RWPE1 (cell line): Measurements from ENCODE around the gene PCDH1.

ENCODE experiments used
- CTCF ChIA-PET: fragments of 350-600 bp; sonication (Branson Sonifier 250); formaldehyde crosslinking; extraction: SDS; loops from one replicate; lab custom pipeline; 2021; lab: Yijun Ruan, JAX
- POLR2A ChIA-PET: fragments of 400-600 bp; formaldehyde crosslinking; extraction: SDS; loops from one replicate; lab custom pipeline; 2020; ENCODE audit warnings: antibody characterized with exemption; ENCODE audit not compliant: low non-redundant PET; lab: Yijun Ruan, JAX
- DNase-seq: peaks from one replicate; pipeline ENCODE4 v3.0.0; 2012; ENCODE audit warnings: low spot score
- H3K27ac ChIP-seq: fragments of 450-650 bp; 2 replicates; pipeline ENCODE4 v1.5.1; 2017
- CTCF ChIP-seq: fragments of 450-650 bp; conservative IDR thresholded peaks from 2 replicates; pipeline ENCODE4 v1.5.1; 2017; ENCODE audit warnings: low read depth, mild to moderate bottlenecking

The PCDH1 gene

GRCh38 chr5:141839015-141839513 is 39.1 kb downstream of the PCDH1 start:
- no peak for DNase-seq
- TF ChIP-seq CTCF = no peak
- CTCF ChIA-PET = interaction anchor here (0.6 to 1.3 kb wide), 4 partner anchors 10 to 122 kb away, joined by 3 to 4 read pairs (median 4); partner anchors contain the start of gene PCDH1
- POLR2A ChIA-PET = interaction anchor here (0.7 kb wide), 1 partner anchor 138 kb away, joined by 3 read pairs; no protein-coding TSS in a partner anchor
- H3K27ac ChIP-seq = no peak overlapping the region

- CTCF ChIA-PET = interaction anchor here (1.0 to 1.3 kb wide), 2 partner anchors 9 to 40 kb away, joined by 3 to 4 read pairs; partner anchors contain the start of gene PCDH1
- POLR2A ChIA-PET = no interaction called here
- TF ChIP-seq CTCF = no peak
- DNase-seq = no peak
- H3K27ac ChIP-seq = no peak overlapping the region
These were observed 39.7 kb downstream of the PCDH1 start for GRCh38 chr5:141838326-141839014.

- H3K27ac ChIP-seq = no peak overlapping the region
- CTCF ChIA-PET = interaction anchor here (0.8 to 1.6 kb wide), 2 partner anchors 33 to 144 kb away, joined by 3 to 5 read pairs; no protein-coding TSS in a partner anchor
- TF ChIP-seq CTCF = no peak
- DNase-seq = no peak
- POLR2A ChIA-PET = no interaction called here
These were observed 42.1 kb downstream of the PCDH1 start for GRCh38 chr5:141835928-141836670.

- TF ChIP-seq CTCF = no peak
- CTCF ChIA-PET = no interaction called here
- POLR2A ChIA-PET = no interaction called here
- no peak for DNase-seq
- H3K27ac ChIP-seq = no peak overlapping the region
These were observed 43.9 kb downstream of the PCDH1 start for GRCh38 chr5:141834331-141834730.

GRCh38 chr5:141832131-141832530 is 46.1 kb downstream of the PCDH1 start:
- POLR2A ChIA-PET = no interaction called here
- TF ChIP-seq CTCF = no peak

GRCh38 chr5:141828162-141828561 is 50.0 kb downstream of the PCDH1 start:
- ChIA-PET POLR2A (no interaction called here), CTCF (interaction anchor here (0.7 to 1.1 kb wide), 2 partner anchors 51 to 52 kb away, joined by 3 read pairs; no protein-coding TSS in a partner anchor)
- DNase-seq = no peak
- no peak for TF ChIP-seq CTCF
- H3K27ac ChIP-seq = no peak overlapping the region

More at GRCh38 chr5:141832131-141832530, 46.1 kb downstream of the PCDH1 start:
- CTCF ChIA-PET = interaction anchor here (0.9 to 1.6 kb wide), 3 partner anchors 15 to 240 kb away, joined by 3 read pairs; no protein-coding TSS in a partner anchor
- no peak overlapping the region for H3K27ac ChIP-seq
- DNase-seq = no peak
